ENCODE data around the gene RASAL2. TPM values are rescaled to one million over a fixed set of nuclear protein-coding genes. Genes with fewer than 3 reads are reported as not detected.

The RASAL2 gene
- total and polyA plus RNA-seq, 2 of the 4 experiments (the other 2 are of a cell fraction) = 13.1 to 20.6 TPM

GRCh38 chr1:178230881-178231409 is 137.0 kb downstream of the RASAL2 start:
- H3K9me3 ChIP-seq (ENCODE audit: control insufficient read depth, insufficient read depth, low read length) = no peaks in the 10 kb centered on the region
- no peak overlapping the region for H2BK120ac ChIP-seq (ENCODE audit: low read depth, low read length)
- no peaks in the 10 kb centered on the region for H3K9me1 ChIP-seq (ENCODE audit: insufficient read depth, low read length)
- no peak for ATAC-seq (ENCODE audit: low read depth)
- H3K4me2 ChIP-seq (ENCODE audit: low read depth, low read length) = no peak overlapping the region
- no peak overlapping the region for H2BK20ac ChIP-seq (ENCODE audit: low read depth, low read length)
- H4K20me1 ChIP-seq (ENCODE audit: insufficient read depth, low read length) = no peaks in the 10 kb centered on the region
- BruUV-seq (replicated peaks) = no TSS peak
- no peak overlapping the region for H2BK15ac ChIP-seq (ENCODE audit: low read depth, low read length)
- TF ChIP-seq NFE2L2 (IDR thresholded peaks at IDR 0.05; ENCODE audit: low read depth, low read length) = no peak
- TF ChIP-seq CHD1 (IDR thresholded peaks at IDR 0.05; ENCODE audit: low read depth, low read length) = no peak
- TF ChIP-seq BHLHE40 (IDR thresholded peaks at IDR 0.05; ENCODE audit: low read depth, low read length) = no peak
- TF ChIP-seq RFX5 (IDR thresholded peaks at IDR 0.05; ENCODE audit: low read depth, low read length) = no peak
- no peak for TF ChIP-seq CEBPB (IDR thresholded peaks at IDR 0.05; ENCODE audit: low read depth, low read length)
- no peak for TF ChIP-seq MAZ (IDR thresholded peaks at IDR 0.05; ENCODE audit: borderline replicate concordance, low read depth, low read length)
- TF ChIP-seq RAD21 (IDR thresholded peaks at IDR 0.05; ENCODE audit: low read length) = no peak
- no peak for TF ChIP-seq CTCF (conservative IDR thresholded peaks at IDR 0.05; ENCODE audit: low read depth, low read length)
- no peak for TF ChIP-seq FOS (IDR thresholded peaks at IDR 0.05; ENCODE audit: low read depth, low read length)
- TF ChIP-seq MXI1 (IDR thresholded peaks at IDR 0.05; ENCODE audit: borderline replicate concordance, low read depth, low read length) = no peak
- no peak for TF ChIP-seq USF2 (IDR thresholded peaks at IDR 0.05; ENCODE audit: low read depth, low read length)
- no peak for TF ChIP-seq MAFK (IDR thresholded peaks at IDR 0.05; ENCODE audit: low read depth, low read length)
- no peak for TF ChIP-seq RCOR1 (IDR thresholded peaks at IDR 0.05; ENCODE audit: insufficient replicate concordance, low read length)
- TF ChIP-seq ELK1 (IDR thresholded peaks at IDR 0.05; ENCODE audit: borderline replicate concordance, low read depth, low read length) = no peak
- no peak for TF ChIP-seq SMC3 (IDR thresholded peaks at IDR 0.05; ENCODE audit: low read depth, low read length)
- no peak for TF ChIP-seq POLR2A (IDR thresholded peaks at IDR 0.05; ENCODE audit: low read depth, low read length)
- no peak overlapping the region for H3K14ac ChIP-seq (replicated peaks; ENCODE audit: low read depth, low read length)
- intact Hi-C loops (cut with micrococcal nuclease) (no loop called here), dilution Hi-C loops (cut with HindIII; ENCODE audit: low sequenced_read_pairs, unreplicated experiment) (no loop called here), in situ Hi-C loops (cut with MboI; ENCODE audit: low sequenced_read_pairs) (no loop called here)
- no peak overlapping the region for H3K9ac ChIP-seq (ENCODE audit: low read depth, low read length)
- no peaks in the 10 kb centered on the region for H3K27me3 ChIP-seq (ENCODE audit: control insufficient read depth, insufficient read depth, low read length)
- H2AK9ac ChIP-seq (replicated peaks; ENCODE audit: low read depth, low read length, poor library complexity) = no peak overlapping the region
- H3K23ac ChIP-seq (ENCODE audit: low read depth, low read length) = no peak overlapping the region
- ChIA-PET POLR2A (ENCODE audit: unreplicated experiment) (no interaction called here), CTCF (no interaction called here)
- H3K36me3 ChIP-seq (ENCODE audit: control insufficient read depth, insufficient read depth, low read length) = no peaks in the 10 kb centered on the region
- no peak overlapping the region for H2AK5ac ChIP-seq (ENCODE audit: low read depth, low read length)
- no peak overlapping the region for H3K56ac ChIP-seq (ENCODE audit: extremely low read depth, insufficient read depth, low read length)
- H3K4me1 ChIP-seq (ENCODE audit: control insufficient read depth, insufficient read depth, low read length) = no peaks in the 10 kb centered on the region
- H3K18ac ChIP-seq (ENCODE audit: low read depth, low read length) = no peak overlapping the region
- no peak overlapping the region for H3K27ac ChIP-seq (ENCODE audit: insufficient read depth, low read length)
- no peak overlapping the region for H2AFZ ChIP-seq (replicated peaks; ENCODE audit: low read length, poor library complexity)
- 100% methylated on average over 1 of the region's 5 CpGs; no CpG with 5 or more reads in 1 of the 2 experiments for WGBS, 2 experiments (ENCODE audit: extremely low coverage in 2 of 2, insufficient read length in 1 of 2)
- no peak overlapping the region for H4K8ac ChIP-seq (ENCODE audit: low read depth in 2 of 2, low read length in 2 of 2)
- no peak overlapping the region for H4K91ac ChIP-seq (ENCODE audit: insufficient read depth, low read depth, low read length)
- no peak overlapping the region for H2BK5ac ChIP-seq (ENCODE audit: low read depth, low read length, poor library complexity, severe bottlenecking)
- no peak for DNase-seq
- H3K79me1 ChIP-seq (ENCODE audit: low read depth in 1 of 2, low read length in 2 of 2) = peaks cover 23 to 31% of the 10 kb centered on the region in 2 experiments
- no peak overlapping the region for H4K5ac ChIP-seq (ENCODE audit: low read depth, low read length)
- H3K4me3 ChIP-seq (ENCODE audit: insufficient read depth, low read depth, low read length) = no peak overlapping the region
- H3K4ac ChIP-seq (ENCODE audit: low read depth, low read length) = no peak overlapping the region
